Measurements from ENCODE around the gene POU6F2.

DNA sequence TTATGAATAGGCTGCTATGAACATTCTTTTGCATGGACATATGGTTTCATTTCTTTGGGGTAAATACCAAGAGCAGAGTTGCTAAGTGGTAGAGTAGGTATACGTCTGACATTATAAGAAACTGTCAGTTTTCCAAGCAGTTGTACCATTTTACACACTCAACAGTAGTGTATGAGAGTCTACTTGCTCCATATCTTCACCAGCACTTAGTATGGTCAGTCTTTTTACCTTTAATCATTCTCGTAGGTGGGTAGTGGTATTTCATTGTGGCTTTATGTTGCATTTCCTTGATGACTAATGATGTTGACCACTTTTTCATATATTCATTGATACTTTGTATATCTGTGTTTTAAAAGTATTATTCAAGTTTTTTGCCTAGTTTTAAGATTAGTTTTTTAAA is 45.1 kb downstream of the POU6F2 start:
- TF ChIP-seq, protein P1, sequence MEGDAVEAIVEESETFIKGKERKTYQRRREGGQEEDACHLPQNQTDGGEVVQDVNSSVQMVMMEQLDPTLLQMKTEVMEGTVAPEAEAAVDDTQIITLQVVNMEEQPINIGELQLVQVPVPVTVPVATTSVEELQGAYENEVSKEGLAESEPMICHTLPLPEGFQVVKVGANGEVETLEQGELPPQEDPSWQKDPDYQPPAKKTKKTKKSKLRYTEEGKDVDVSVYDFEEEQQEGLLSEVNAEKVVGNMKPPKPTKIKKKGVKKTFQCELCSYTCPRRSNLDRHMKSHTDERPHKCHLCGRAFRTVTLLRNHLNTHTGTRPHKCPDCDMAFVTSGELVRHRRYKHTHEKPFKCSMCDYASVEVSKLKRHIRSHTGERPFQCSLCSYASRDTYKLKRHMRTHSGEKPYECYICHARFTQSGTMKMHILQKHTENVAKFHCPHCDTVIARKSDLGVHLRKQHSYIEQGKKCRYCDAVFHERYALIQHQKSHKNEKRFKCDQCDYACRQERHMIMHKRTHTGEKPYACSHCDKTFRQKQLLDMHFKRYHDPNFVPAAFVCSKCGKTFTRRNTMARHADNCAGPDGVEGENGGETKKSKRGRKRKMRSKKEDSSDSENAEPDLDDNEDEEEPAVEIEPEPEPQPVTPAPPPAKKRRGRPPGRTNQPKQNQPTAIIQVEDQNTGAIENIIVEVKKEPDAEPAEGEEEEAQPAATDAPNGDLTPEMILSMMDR (conservative IDR thresholded peaks at IDR 0.05 in 1 of 2, IDR thresholded peaks at IDR 0.05 in 1 of 2; ENCODE audit: low read depth in 1 of 2, low read length in 2 of 2): no peak
- TF ChIP-seq EZH2 (IDR thresholded peaks at IDR 0.05; ENCODE audit: low read length, missing control alignments): no peak

Data from fibroblast of lung (primary cell).